Choroid plexus epithelial cell (primary cell): Measurements from ENCODE around the gene GPR183.

Experiments used
- DNase-seq: peaks from one replicate; pipeline ENCODE4 v3.0.0-alpha.2; 2010; ENCODE audit warnings: low read depth
- H3K4me3 ChIP-seq: 2 replicates; pipeline ENCODE4 v1.5.1; 2011; ENCODE audit warnings: low read depth, mild to moderate bottlenecking, control low read depth, low read length, moderate library complexity
- CTCF ChIP-seq: conservative IDR thresholded peaks from 2 replicates; pipeline ENCODE4 v1.5.1; 2011; ENCODE audit warnings: low read depth, mild to moderate bottlenecking, control low read depth, inconsistent platforms, low read length, moderate library complexity

GPR183 gene

GRCh38 chr13:99330942-99331341, 23.7 kb upstream of the GPR183 start:
- no peak for TF ChIP-seq CTCF
- H3K4me3 ChIP-seq = no peak overlapping the region
- DNase-seq = no peak

GRCh38 chr13:99329477-99329876, 22.3 kb upstream of the GPR183 start:
- H3K4me3 ChIP-seq = no peak overlapping the region
- DNase-seq = no peak
- TF ChIP-seq CTCF = no peak

- no peak for TF ChIP-seq CTCF
- H3K4me3 ChIP-seq = no peak overlapping the region
- DNase-seq = no peak
These were observed 20.6 kb upstream of the GPR183 start for GRCh38 chr13:99327761-99328160.

- no peak for DNase-seq
- no peak for TF ChIP-seq CTCF
- H3K4me3 ChIP-seq = no peak overlapping the region
These were observed 19.9 kb upstream of the GPR183 start for GRCh38 chr13:99327126-99327525.

GRCh38 chr13:99326012-99326411, 18.8 kb upstream of the GPR183 start:
- H3K4me3 ChIP-seq = no peak overlapping the region
- no peak for TF ChIP-seq CTCF

GRCh38 chr13:99323488-99323887, 16.3 kb upstream of the GPR183 start:
- TF ChIP-seq CTCF = no peak
- DNase-seq = no peak
- no peak overlapping the region for H3K4me3 ChIP-seq

More at GRCh38 chr13:99326012-99326411, 18.8 kb upstream of the GPR183 start:
- no peak for DNase-seq

GRCh38 chr13:99322297-99323103, 15.3 kb upstream of the GPR183 start:
- TF ChIP-seq CTCF = no peak
- H3K4me3 ChIP-seq = no peak overlapping the region
- DNase-seq = peak; percentile 88
